Measurements from ENCODE around the gene ARIH1. TPM values are rescaled to one million over a fixed set of nuclear protein-coding genes. Genes with fewer than 3 reads are reported as not detected.
A peak's percentile ranks its signal among the peaks of the same experiment; 100 is the strongest.
"Not testable (repeated sequence)": the region's sequence is repeated elsewhere in the genome, so short reads cannot be mapped to it uniquely, and the experiment has no call there.

The ARIH1 gene
- total RNA-seq, 1 donor = 106 TPM

- Histone ChIP-seq H3K4me3 (ENCODE audit: low read length) (peak overlapping the region; percentile 82), H3K27me3 (ENCODE audit: insufficient read depth, low read length) (no peaks in the 10 kb centered on the region), H3K9me3 (ENCODE audit: low read depth, low read length) (no peaks in the 10 kb centered on the region), H3K4me1 (ENCODE audit: insufficient read depth, low read length) (peaks cover 44% of the 10 kb centered on the region)
Observed at GRCh38 chr15:72474912-72475628, 940 bp downstream of the ARIH1 start.

GRCh38 chr15:72475674-72476073, 1.5 kb downstream of the ARIH1 start:
- Histone ChIP-seq H3K9me3 (ENCODE audit: low read depth, low read length) (no peaks in the 10 kb centered on the region), H3K4me3 (ENCODE audit: low read length) (peak overlapping the region; percentile 82), H3K27me3 (ENCODE audit: insufficient read depth, low read length) (no peaks in the 10 kb centered on the region), H3K4me1 (ENCODE audit: insufficient read depth, low read length) (peaks cover 44% of the 10 kb centered on the region)

GRCh38 chr15:72476330-72476729, 2.2 kb downstream of the ARIH1 start:
- H3K9me3 ChIP-seq (ENCODE audit: low read depth, low read length); H3K27me3 ChIP-seq (ENCODE audit: insufficient read depth, low read length): not testable (repeated sequence)
- Histone ChIP-seq H3K4me3 (ENCODE audit: low read length) (peak overlapping the region; percentile 82), H3K4me1 (ENCODE audit: insufficient read depth, low read length) (peaks cover 49% of the 10 kb centered on the region)

- H3K9me3 ChIP-seq (ENCODE audit: low read depth, low read length) = no peaks in the 10 kb centered on the region
- peaks cover 49% of the 10 kb centered on the region for H3K4me1 ChIP-seq (ENCODE audit: insufficient read depth, low read length)
- H3K4me3 ChIP-seq (ENCODE audit: low read length) = no peak overlapping the region
- H3K27me3 ChIP-seq (ENCODE audit: insufficient read depth, low read length) = no peaks in the 10 kb centered on the region
Observed at GRCh38 chr15:72481015-72481659, 7.0 kb downstream of the ARIH1 start.

- no peaks in the 10 kb centered on the region for H3K9me3 ChIP-seq (ENCODE audit: low read depth, low read length)
- no peaks in the 10 kb centered on the region for H3K27me3 ChIP-seq (ENCODE audit: insufficient read depth, low read length)
- H3K4me3 ChIP-seq (ENCODE audit: low read length) = no peak overlapping the region
- peaks cover 39% of the 10 kb centered on the region for H3K4me1 ChIP-seq (ENCODE audit: insufficient read depth, low read length)
Observed at GRCh38 chr15:72482275-72482674, 8.1 kb downstream of the ARIH1 start.

GRCh38 chr15:72483279-72483678, 9.1 kb downstream of the ARIH1 start:
- H3K4me3 ChIP-seq (ENCODE audit: low read length) = no peak overlapping the region
- no peaks in the 10 kb centered on the region for H3K27me3 ChIP-seq (ENCODE audit: insufficient read depth, low read length)
- peaks cover 32% of the 10 kb centered on the region for H3K4me1 ChIP-seq (ENCODE audit: insufficient read depth, low read length)
- no peaks in the 10 kb centered on the region for H3K9me3 ChIP-seq (ENCODE audit: low read depth, low read length)

- H3K4me3 ChIP-seq (ENCODE audit: low read length) = no peak overlapping the region
- H3K4me1 ChIP-seq (ENCODE audit: insufficient read depth, low read length) = peaks cover 25% of the 10 kb centered on the region
Observed at GRCh38 chr15:72486144-72486543, 12.0 kb downstream of the ARIH1 start.

GRCh38 chr15:72487070-72487797, 13.1 kb downstream of the ARIH1 start:
- Histone ChIP-seq H3K9me3 (ENCODE audit: low read depth, low read length) (no peaks in the 10 kb centered on the region), H3K4me3 (ENCODE audit: low read length) (no peak overlapping the region), H3K4me1 (ENCODE audit: insufficient read depth, low read length) (peaks cover 16% of the 10 kb centered on the region)

More at GRCh38 chr15:72486144-72486543, 12.0 kb downstream of the ARIH1 start:
- Histone ChIP-seq H3K27me3 (ENCODE audit: insufficient read depth, low read length) (no peaks in the 10 kb centered on the region), H3K9me3 (ENCODE audit: low read depth, low read length) (no peaks in the 10 kb centered on the region)

GRCh38 chr15:72488558-72488957, 14.4 kb downstream of the ARIH1 start:
- no peak overlapping the region for H3K4me3 ChIP-seq (ENCODE audit: low read length)
- no peaks in the 10 kb centered on the region for H3K27me3 ChIP-seq (ENCODE audit: insufficient read depth, low read length)
- peaks cover 6% of the 10 kb centered on the region for H3K4me1 ChIP-seq (ENCODE audit: insufficient read depth, low read length)
- H3K9me3 ChIP-seq (ENCODE audit: low read depth, low read length) = no peaks in the 10 kb centered on the region

More at GRCh38 chr15:72487070-72487797, 13.1 kb downstream of the ARIH1 start:
- H3K27me3 ChIP-seq (ENCODE audit: insufficient read depth, low read length) = no peaks in the 10 kb centered on the region

- Histone ChIP-seq H3K4me3 (ENCODE audit: low read length) (no peak overlapping the region), H3K9me3 (ENCODE audit: low read depth, low read length) (no peaks in the 10 kb centered on the region), H3K27me3 (ENCODE audit: insufficient read depth, low read length) (no peaks in the 10 kb centered on the region), H3K4me1 (ENCODE audit: insufficient read depth, low read length) (peaks cover 13% of the 10 kb centered on the region)
Observed at GRCh38 chr15:72489943-72490554, 15.9 kb downstream of the ARIH1 start.

GRCh38 chr15:72491768-72492167, 17.6 kb downstream of the ARIH1 start:
- Histone ChIP-seq H3K27me3 (ENCODE audit: insufficient read depth, low read length) (no peaks in the 10 kb centered on the region), H3K4me1 (ENCODE audit: insufficient read depth, low read length) (peaks cover 13% of the 10 kb centered on the region), H3K4me3 (ENCODE audit: low read length) (no peak overlapping the region), H3K9me3 (ENCODE audit: low read depth, low read length) (no peaks in the 10 kb centered on the region)

GRCh38 chr15:72492733-72493132, 18.6 kb downstream of the ARIH1 start:
- Histone ChIP-seq H3K27me3 (ENCODE audit: insufficient read depth, low read length) (no peaks in the 10 kb centered on the region), H3K4me3 (ENCODE audit: low read length) (no peak overlapping the region), H3K4me1 (ENCODE audit: insufficient read depth, low read length) (peaks cover 13% of the 10 kb centered on the region), H3K9me3 (ENCODE audit: low read depth, low read length) (no peaks in the 10 kb centered on the region)

GRCh38 chr15:72493220-72493619, 19.1 kb downstream of the ARIH1 start:
- no peaks in the 10 kb centered on the region for H3K9me3 ChIP-seq (ENCODE audit: low read depth, low read length)
- no peaks in the 10 kb centered on the region for H3K27me3 ChIP-seq (ENCODE audit: insufficient read depth, low read length)
- no peak overlapping the region for H3K4me3 ChIP-seq (ENCODE audit: low read length)
- H3K4me1 ChIP-seq (ENCODE audit: insufficient read depth, low read length) = peaks cover 13% of the 10 kb centered on the region

- no peaks in the 10 kb centered on the region for H3K9me3 ChIP-seq (ENCODE audit: low read depth, low read length)
- peaks cover 6% of the 10 kb centered on the region for H3K4me1 ChIP-seq (ENCODE audit: insufficient read depth, low read length)
- H3K27me3 ChIP-seq (ENCODE audit: insufficient read depth, low read length) = no peaks in the 10 kb centered on the region
- no peak overlapping the region for H3K4me3 ChIP-seq (ENCODE audit: low read length)
Observed at GRCh38 chr15:72495007-72495406, 20.9 kb downstream of the ARIH1 start.

- Histone ChIP-seq H3K4me1 (ENCODE audit: insufficient read depth, low read length) (peaks cover 6% of the 10 kb centered on the region), H3K9me3 (ENCODE audit: low read depth, low read length) (no peaks in the 10 kb centered on the region), H3K27me3 (ENCODE audit: insufficient read depth, low read length) (no peaks in the 10 kb centered on the region), H3K4me3 (ENCODE audit: low read length) (no peak overlapping the region)
Observed at GRCh38 chr15:72496783-72497182, 22.7 kb downstream of the ARIH1 start.

Measured in mononuclear cell (primary cell).